Erythroblast (primary cell): ENCODE data around the gene NDUFB2.

Source experiments
- GATA1 ChIP-seq: IDR thresholded peaks from 2 replicates; pipeline ENCODE4 v1.6.1; 2011; ENCODE audit warnings: low read depth, mild to moderate bottlenecking, control low read depth, low read length, moderate library complexity
- POLR2A ChIP-seq: IDR thresholded peaks from 2 replicates; pipeline ENCODE4 v1.6.1; 2011; ENCODE audit warnings: mild to moderate bottlenecking, low read length

DNA sequence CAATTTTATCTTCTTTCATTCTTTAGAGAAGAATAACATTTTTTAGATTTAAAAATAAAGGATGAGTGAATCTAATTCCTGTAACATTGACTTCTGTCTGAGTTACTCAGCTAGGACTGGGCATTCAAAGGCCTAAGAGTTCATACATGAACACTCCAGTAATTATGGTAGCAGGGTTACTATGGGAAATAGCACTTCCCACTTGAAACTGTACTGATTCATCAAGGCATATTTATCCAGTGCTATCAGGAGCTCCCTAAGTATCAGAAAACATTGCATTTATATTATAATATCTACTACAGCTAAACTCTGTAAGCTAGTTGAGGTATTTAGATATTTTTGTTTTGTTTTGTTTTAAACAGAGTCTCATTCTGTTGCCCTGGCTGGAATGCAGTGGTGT is 41.8 kb downstream of the NDUFB2 start:
- TF ChIP-seq POLR2A: no peak
- TF ChIP-seq GATA1: no peak
